Measurements from ENCODE around the gene NUCB2. TPM values are rescaled to one million over a fixed set of nuclear protein-coding genes. Genes with fewer than 3 reads are reported as not detected.

NUCB2 gene
- total RNA-seq, 1 donor from 2014 or later = 101 TPM

DNA sequence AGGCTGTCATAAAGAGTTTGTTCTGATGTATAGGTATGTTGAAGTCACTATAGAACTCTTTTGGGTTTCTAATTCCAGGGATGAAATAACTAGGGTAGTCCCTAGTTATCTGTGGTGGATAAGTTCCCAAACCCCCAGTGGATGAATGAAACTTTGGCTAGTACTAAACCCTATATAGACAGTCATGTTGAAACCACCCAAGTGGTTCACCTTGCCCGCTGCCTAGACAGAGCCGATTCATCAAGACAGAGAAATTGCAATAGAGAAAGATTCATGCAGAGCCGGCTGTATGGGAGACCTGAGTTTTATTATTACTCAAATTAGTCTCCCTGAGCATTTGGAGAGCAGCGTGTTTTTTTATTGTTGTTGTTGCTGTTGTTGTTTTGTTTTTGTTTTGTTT is 23.8 kb upstream of the NUCB2 start:
- H3K36me3 ChIP-seq = no peaks in the 10 kb centered on the region
- TF ChIP-seq, protein P1, sequence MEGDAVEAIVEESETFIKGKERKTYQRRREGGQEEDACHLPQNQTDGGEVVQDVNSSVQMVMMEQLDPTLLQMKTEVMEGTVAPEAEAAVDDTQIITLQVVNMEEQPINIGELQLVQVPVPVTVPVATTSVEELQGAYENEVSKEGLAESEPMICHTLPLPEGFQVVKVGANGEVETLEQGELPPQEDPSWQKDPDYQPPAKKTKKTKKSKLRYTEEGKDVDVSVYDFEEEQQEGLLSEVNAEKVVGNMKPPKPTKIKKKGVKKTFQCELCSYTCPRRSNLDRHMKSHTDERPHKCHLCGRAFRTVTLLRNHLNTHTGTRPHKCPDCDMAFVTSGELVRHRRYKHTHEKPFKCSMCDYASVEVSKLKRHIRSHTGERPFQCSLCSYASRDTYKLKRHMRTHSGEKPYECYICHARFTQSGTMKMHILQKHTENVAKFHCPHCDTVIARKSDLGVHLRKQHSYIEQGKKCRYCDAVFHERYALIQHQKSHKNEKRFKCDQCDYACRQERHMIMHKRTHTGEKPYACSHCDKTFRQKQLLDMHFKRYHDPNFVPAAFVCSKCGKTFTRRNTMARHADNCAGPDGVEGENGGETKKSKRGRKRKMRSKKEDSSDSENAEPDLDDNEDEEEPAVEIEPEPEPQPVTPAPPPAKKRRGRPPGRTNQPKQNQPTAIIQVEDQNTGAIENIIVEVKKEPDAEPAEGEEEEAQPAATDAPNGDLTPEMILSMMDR (IDR thresholded peaks at IDR 0.05; ENCODE audit: borderline replicate concordance) = no peak
- no peaks in the 10 kb centered on the region for H3K27me3 ChIP-seq (ENCODE audit: low read depth)
- H3K4me3 ChIP-seq = no peak overlapping the region
- H3K9me3 ChIP-seq (replicated peaks) = no peaks in the 10 kb centered on the region
- H3K27ac ChIP-seq (replicated peaks) = no peak overlapping the region
- intact Hi-C loops (cut with micrococcal nuclease) = no loop called here
- DNase-seq = no peak
- H3K4me1 ChIP-seq = no peaks in the 10 kb centered on the region

DNA sequence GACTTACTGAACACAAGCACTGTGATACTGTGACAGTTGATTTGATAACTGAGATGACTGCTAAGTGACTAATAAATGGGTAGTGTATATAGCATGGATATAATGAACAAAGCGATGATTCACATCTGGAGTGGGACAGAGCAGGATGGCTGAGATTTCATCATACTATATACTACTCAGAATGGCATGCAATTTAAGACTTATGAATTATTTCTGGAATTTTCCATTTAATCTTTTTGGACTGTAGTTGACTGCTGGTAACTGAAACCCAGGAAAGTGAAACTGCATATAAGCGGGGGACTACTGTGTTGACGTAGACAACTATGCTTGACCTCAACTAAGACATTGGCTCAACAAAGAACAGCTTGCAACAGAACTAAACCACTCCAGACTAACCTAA is 20.0 kb upstream of the NUCB2 start:
- no peaks in the 10 kb centered on the region for H3K36me3 ChIP-seq
- H3K27ac ChIP-seq (replicated peaks) = no peak overlapping the region
- no peaks in the 10 kb centered on the region for H3K9me3 ChIP-seq (replicated peaks)
- TF ChIP-seq, protein P1 (IDR thresholded peaks at IDR 0.05; ENCODE audit: borderline replicate concordance) = no peak
- H3K4me3 ChIP-seq = no peak overlapping the region
- no peak for DNase-seq
- H3K4me1 ChIP-seq = no peaks in the 10 kb centered on the region
- intact Hi-C loops (cut with micrococcal nuclease) = no loop called here
- H3K27me3 ChIP-seq (ENCODE audit: low read depth) = no peaks in the 10 kb centered on the region

DNA sequence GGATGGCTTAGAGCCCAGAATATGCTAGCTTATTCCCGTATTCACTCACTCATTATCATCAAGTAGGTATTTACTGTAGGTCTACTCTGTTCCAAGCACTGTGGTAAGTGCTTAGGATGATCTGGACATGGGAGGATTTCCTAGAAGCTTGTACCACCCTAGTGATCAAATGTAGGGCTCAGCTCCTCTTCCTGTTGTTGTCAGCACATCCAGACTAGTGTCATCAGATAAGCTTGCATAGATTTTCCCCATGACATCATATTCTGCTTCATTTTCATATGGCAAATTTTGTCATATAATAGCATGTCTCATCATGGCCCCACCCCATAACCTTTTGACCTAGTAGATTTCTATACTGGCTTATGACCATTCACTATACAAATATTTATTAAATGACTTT is 19.3 kb upstream of the NUCB2 start:
- Histone ChIP-seq H3K4me3 (no peak overlapping the region), H3K9me3 (replicated peaks) (no peaks in the 10 kb centered on the region), H3K36me3 (no peaks in the 10 kb centered on the region), H3K27me3 (ENCODE audit: low read depth) (no peaks in the 10 kb centered on the region), H3K4me1 (no peaks in the 10 kb centered on the region), H3K27ac (replicated peaks) (no peak overlapping the region)
- intact Hi-C loops (cut with micrococcal nuclease) = no loop called here
- DNase-seq = no peak
- TF ChIP-seq, protein P1 (IDR thresholded peaks at IDR 0.05; ENCODE audit: borderline replicate concordance) = no peak

DNA sequence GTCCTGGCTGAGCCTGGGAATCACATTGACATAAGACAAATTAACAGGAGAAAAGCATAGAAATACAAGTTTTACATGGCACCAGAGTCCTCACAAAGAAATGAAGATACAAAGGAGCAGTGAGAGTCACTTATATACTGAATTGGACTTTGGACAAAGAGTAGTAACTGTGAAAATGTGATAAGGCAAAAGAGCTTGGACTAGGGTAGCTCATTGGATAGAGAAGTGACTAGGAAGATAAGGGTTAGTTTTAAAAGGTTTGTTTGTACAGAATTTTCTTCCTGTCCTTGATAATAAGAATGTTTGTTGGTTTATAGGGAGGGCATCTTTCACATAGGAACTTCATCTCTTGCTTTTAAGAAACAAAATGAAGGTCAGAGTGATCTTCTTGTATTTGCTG is 17.9 kb upstream of the NUCB2 start:
- Histone ChIP-seq H3K36me3 (no peaks in the 10 kb centered on the region), H3K27me3 (ENCODE audit: low read depth) (no peaks in the 10 kb centered on the region), H3K4me1 (no peaks in the 10 kb centered on the region), H3K9me3 (replicated peaks) (no peaks in the 10 kb centered on the region), H3K27ac (replicated peaks) (no peak overlapping the region), H3K4me3 (no peak overlapping the region)
- TF ChIP-seq, protein P1 (IDR thresholded peaks at IDR 0.05; ENCODE audit: borderline replicate concordance) = no peak
- intact Hi-C loops (cut with micrococcal nuclease) = no loop called here
- DNase-seq = no peak

DNA sequence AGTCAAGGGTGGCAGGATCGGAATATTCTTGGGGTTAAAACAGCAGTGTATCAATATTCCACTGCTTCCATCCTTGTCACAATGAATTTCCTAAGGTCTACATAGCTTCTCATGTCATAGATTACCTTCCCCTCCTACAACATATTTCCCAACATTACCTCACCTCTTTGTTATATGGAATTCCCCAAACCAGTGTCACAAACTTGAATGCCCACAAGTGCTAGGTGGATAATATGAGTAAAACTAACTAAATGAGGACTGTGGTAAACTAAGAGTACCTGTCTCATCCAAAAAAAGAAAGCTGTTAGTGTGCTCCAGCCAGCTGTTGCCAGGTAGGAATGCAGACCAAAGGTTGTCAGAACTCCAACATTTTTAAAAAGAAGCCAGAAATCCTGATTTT is 17.0 kb upstream of the NUCB2 start:
- no peaks in the 10 kb centered on the region for H3K9me3 ChIP-seq (replicated peaks)
- DNase-seq = no peak
- TF ChIP-seq, protein P1 (IDR thresholded peaks at IDR 0.05; ENCODE audit: borderline replicate concordance) = no peak
- no peaks in the 10 kb centered on the region for H3K27me3 ChIP-seq (ENCODE audit: low read depth)
- intact Hi-C loops (cut with micrococcal nuclease) = no loop called here
- H3K4me3 ChIP-seq = no peak overlapping the region
- no peak overlapping the region for H3K27ac ChIP-seq (replicated peaks)
- H3K4me1 ChIP-seq = no peaks in the 10 kb centered on the region
- no peaks in the 10 kb centered on the region for H3K36me3 ChIP-seq

DNA sequence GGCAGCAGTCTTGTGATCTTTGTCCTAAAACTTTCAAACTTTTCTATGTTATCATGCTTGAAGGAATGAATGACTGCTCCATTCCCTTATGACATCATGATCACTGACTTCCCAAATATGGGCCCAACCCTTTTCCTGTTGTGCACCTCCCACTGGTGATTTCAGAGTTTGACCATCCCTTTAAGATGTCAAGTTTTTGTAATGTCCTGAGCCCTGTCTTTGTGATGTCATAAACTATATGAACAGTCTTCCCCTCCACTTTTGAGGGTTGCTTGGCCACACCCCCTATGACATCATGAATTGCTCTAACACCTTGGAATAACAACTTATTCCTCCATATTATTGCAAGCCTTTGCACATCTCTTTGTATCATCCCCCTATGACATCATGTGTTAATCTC is 16.5 kb upstream of the NUCB2 start:
- TF ChIP-seq, protein P1 (IDR thresholded peaks at IDR 0.05; ENCODE audit: borderline replicate concordance) = no peak
- Histone ChIP-seq H3K36me3 (no peaks in the 10 kb centered on the region), H3K9me3 (replicated peaks) (no peaks in the 10 kb centered on the region), H3K4me1 (no peaks in the 10 kb centered on the region), H3K27me3 (ENCODE audit: low read depth) (no peaks in the 10 kb centered on the region), H3K27ac (replicated peaks) (no peak overlapping the region), H3K4me3 (no peak overlapping the region)
- intact Hi-C loops (cut with micrococcal nuclease) = no loop called here
- no peak for DNase-seq

Data from left ventricle myocardium inferior (tissue), 1 donor.